ENCODE measurements around the gene NOX5. TPM values are rescaled to one million over a fixed set of nuclear protein-coding genes. Genes with fewer than 3 reads are reported as not detected.
A peak's percentile ranks its signal among the peaks of the same experiment; 100 is the strongest.

Gene NOX5
- total RNA-seq, 1 donor from 2014 or later, result 0.17 TPM

DNA sequence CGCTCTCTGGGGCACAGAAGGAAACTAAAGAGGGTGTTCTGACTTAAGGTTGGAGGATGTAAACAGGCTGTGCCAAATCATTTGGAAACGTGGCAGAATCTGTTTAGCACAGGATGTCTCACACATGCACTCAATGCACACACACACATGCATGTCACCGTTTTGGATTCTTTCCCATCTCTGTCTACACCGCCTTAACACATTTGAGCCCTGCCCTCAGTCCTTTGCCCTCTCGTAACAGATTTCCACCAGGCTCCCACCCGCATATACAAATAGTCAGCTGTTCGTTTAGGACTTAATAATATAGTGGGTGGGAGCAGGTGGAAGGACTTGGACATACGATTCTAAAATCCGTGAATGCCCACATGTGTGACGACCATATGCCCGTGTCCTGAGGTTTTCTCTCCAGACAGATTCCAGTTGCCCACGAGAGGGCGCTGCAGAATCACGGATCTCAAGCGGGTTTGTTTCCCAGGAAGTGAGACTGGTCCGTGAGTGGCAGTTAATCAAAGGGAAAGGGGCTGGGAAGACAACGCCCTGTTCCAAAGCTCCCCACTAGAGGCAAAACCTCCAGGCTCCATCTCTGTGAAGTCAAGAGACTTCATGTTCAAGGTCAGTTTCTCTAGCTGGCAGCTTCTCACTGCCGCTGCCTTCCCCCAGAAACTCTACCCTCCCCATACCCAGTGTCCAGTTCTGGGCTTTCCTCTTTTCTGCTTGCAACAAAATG lies 44.5 kb downstream of the NOX5 start:
- Histone ChIP-seq H3K36me3 (ENCODE audit: control insufficient read depth, insufficient read depth, low read length) (no peaks in the 10 kb centered on the region), H3K27me3 (ENCODE audit: control insufficient read depth, insufficient read depth, low read length) (peaks cover 12% of the 10 kb centered on the region), H3K4me3 (ENCODE audit: low read depth, low read length) (no peak overlapping the region)
- no peak for DNase-seq (ENCODE audit: low read depth)
- TF ChIP-seq, protein P1, sequence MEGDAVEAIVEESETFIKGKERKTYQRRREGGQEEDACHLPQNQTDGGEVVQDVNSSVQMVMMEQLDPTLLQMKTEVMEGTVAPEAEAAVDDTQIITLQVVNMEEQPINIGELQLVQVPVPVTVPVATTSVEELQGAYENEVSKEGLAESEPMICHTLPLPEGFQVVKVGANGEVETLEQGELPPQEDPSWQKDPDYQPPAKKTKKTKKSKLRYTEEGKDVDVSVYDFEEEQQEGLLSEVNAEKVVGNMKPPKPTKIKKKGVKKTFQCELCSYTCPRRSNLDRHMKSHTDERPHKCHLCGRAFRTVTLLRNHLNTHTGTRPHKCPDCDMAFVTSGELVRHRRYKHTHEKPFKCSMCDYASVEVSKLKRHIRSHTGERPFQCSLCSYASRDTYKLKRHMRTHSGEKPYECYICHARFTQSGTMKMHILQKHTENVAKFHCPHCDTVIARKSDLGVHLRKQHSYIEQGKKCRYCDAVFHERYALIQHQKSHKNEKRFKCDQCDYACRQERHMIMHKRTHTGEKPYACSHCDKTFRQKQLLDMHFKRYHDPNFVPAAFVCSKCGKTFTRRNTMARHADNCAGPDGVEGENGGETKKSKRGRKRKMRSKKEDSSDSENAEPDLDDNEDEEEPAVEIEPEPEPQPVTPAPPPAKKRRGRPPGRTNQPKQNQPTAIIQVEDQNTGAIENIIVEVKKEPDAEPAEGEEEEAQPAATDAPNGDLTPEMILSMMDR (IDR thresholded peaks at IDR 0.05; ENCODE audit: insufficient read depth, low read length, poor library complexity, severe bottlenecking), result peak; percentile 82

DNA sequence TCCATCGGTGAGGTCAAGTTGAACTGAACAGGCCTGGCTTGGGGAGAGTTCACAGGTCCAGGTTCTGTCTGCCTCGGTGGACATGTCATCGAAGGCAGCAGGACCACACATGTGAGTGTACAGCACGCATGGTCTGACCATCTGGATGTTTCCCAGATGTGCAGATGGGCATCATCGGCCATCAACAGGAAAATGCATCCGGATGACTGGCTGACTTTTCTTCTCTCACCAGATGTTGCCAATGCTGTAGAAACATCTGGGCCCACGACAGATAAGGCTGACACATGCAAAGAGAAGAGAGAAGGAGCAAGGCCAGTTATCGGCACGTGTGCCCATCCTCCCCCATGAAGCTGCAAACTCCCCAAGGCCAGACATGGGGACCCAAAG lies 45.1 kb downstream of the NOX5 start:
- Histone ChIP-seq H3K36me3 (ENCODE audit: control insufficient read depth, insufficient read depth, low read length) (no peaks in the 10 kb centered on the region), H3K27me3 (ENCODE audit: control insufficient read depth, insufficient read depth, low read length) (peaks cover 12% of the 10 kb centered on the region), H3K4me3 (ENCODE audit: low read depth, low read length) (no peak overlapping the region)
- DNase-seq (ENCODE audit: low read depth), result no peak
- TF ChIP-seq, protein P1 (IDR thresholded peaks at IDR 0.05; ENCODE audit: insufficient read depth, low read length, poor library complexity, severe bottlenecking), result no peak

DNA sequence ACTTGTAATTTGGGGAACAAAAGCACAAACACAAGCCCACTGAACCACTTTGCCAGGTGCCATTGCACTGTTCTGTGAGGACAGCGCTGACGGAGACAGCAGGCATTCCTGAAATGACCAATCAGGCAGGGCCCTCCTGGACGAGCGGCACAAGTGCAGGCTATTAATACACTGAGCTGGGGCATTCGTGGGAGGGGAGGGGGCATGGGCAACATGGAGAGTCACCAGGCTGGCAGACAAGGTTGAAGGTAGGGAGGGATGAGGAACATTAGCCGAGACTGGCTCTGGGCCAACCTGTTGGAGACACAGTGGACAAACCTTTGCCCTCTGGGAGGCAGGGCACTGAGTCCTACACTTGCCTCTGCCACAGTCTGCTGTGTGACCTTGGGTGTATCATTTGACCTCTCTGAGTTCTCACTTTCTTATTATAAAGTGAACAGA lies 45.6 kb downstream of the NOX5 start:
- no peak for DNase-seq (ENCODE audit: low read depth)
- TF ChIP-seq, protein P1 (IDR thresholded peaks at IDR 0.05; ENCODE audit: insufficient read depth, low read length, poor library complexity, severe bottlenecking), result no peak
- Histone ChIP-seq H3K27me3 (ENCODE audit: control insufficient read depth, insufficient read depth, low read length) (peaks cover 12% of the 10 kb centered on the region), H3K4me3 (ENCODE audit: low read depth, low read length) (no peak overlapping the region), H3K36me3 (ENCODE audit: control insufficient read depth, insufficient read depth, low read length) (no peaks in the 10 kb centered on the region)

GRCh38 chr15:69060744-69061143 lies 46.2 kb downstream of the NOX5 start:
- TF ChIP-seq, protein P1 (IDR thresholded peaks at IDR 0.05; ENCODE audit: insufficient read depth, low read length, poor library complexity, severe bottlenecking), result no peak
- DNase-seq (ENCODE audit: low read depth), result no peak

GRCh38 chr15:69061414-69061842 lies 46.9 kb downstream of the NOX5 start:
- Histone ChIP-seq H3K36me3 (ENCODE audit: control insufficient read depth, insufficient read depth, low read length) (no peaks in the 10 kb centered on the region), H3K4me3 (ENCODE audit: low read depth, low read length) (no peak overlapping the region), H3K27me3 (ENCODE audit: control insufficient read depth, insufficient read depth, low read length) (peaks cover 9% of the 10 kb centered on the region)
- TF ChIP-seq, protein P1 (IDR thresholded peaks at IDR 0.05; ENCODE audit: insufficient read depth, low read length, poor library complexity, severe bottlenecking), result no peak
- no peak for DNase-seq (ENCODE audit: low read depth)

More at GRCh38 chr15:69060744-69061143, 46.2 kb downstream of the NOX5 start:
- Histone ChIP-seq H3K27me3 (ENCODE audit: control insufficient read depth, insufficient read depth, low read length) (peaks cover 12% of the 10 kb centered on the region), H3K36me3 (ENCODE audit: control insufficient read depth, insufficient read depth, low read length) (no peaks in the 10 kb centered on the region), H3K4me3 (ENCODE audit: low read depth, low read length) (no peak overlapping the region)

DNA sequence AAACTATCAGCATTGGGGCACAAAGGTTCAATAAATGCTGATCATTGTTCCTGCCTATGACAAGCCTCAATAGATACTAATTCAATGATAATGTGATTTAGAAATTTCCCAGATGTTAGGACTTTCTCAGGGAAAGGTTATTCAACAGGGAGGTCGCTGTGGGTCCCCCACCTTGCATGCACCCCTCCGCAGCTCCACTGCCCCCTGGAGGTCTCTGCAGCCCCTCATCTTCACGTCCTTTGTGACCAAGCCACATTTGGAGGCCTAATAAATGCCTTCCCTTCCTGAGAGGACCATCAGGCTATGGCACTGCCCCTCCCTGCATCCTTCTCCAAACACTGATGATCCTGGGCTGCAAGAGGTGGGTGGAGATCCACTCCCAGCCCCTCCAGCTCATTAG lies 50.2 kb downstream of the NOX5 start:
- Histone ChIP-seq H3K4me3 (ENCODE audit: low read depth, low read length) (no peak overlapping the region), H3K36me3 (ENCODE audit: control insufficient read depth, insufficient read depth, low read length) (no peaks in the 10 kb centered on the region), H3K27me3 (ENCODE audit: control insufficient read depth, insufficient read depth, low read length) (no peaks in the 10 kb centered on the region)
- no peak for DNase-seq (ENCODE audit: low read depth)
- TF ChIP-seq, protein P1 (IDR thresholded peaks at IDR 0.05; ENCODE audit: insufficient read depth, low read length, poor library complexity, severe bottlenecking), result no peak

Measured in kidney epithelial cell (primary cell).